Right lobe of liver (tissue), 6 donors: ENCODE measurements around the gene RBM8A. TPM values are rescaled to one million over a fixed set of nuclear protein-coding genes. Genes with fewer than 3 reads are reported as not detected.

Experiments used
- ATAC-seq, 4 donors: fragments of 200-7000 bp; cut with Tn5 transposase; one replicate each; pipeline ENCODE4 v1.9.1; 2020; ENCODE audit warnings: mild to moderate bottlenecking in 4 of 4, moderate library complexity in 4 of 4
- DNase-seq, 3 donors: peaks; one replicate each; pipeline ENCODE4 v3.0.0-alpha.2; 2020
- H3K27ac ChIP-seq, 3 donors: fragments of 200-600 bp; one replicate each; pipeline ENCODE4 v1.8.0; 2022
- H3K27me3 ChIP-seq, 2 donors: fragments of 200-600 bp; one replicate each; pipeline ENCODE4 v1.8.0; 2022
- H3K36me3 ChIP-seq, 4 donors: fragments of 200-600 bp; sonication (generic) in 1 of 4; one replicate each; pipeline versions ENCODE4 v1.5.1 to v1.8.0; 2017 to 2022; ENCODE audit warnings: control low read depth in 1 of 4
- H3K4me1 ChIP-seq, 4 donors: fragments of 200-600 bp; sonication (generic) in 1 of 4; one replicate each; pipeline versions ENCODE4 v1.5.1 to v1.8.0; 2017 to 2022; ENCODE audit warnings: control low read depth in 1 of 4
- H3K4me3 ChIP-seq, 3 donors: fragments of 200-600 bp; one replicate each; pipeline ENCODE4 v1.8.0; 2022
- H3K9me3 ChIP-seq, 4 donors: fragments of 200-600 bp; sonication (generic) in 1 of 4; one replicate each; pipeline versions ENCODE4 v1.5.1 to v1.8.0; 2017 to 2022; ENCODE audit warnings: control low read depth in 1 of 4
- CTCF ChIP-seq, 4 donors: fragments of 200-600 bp in 3 of 4; fragments of 450-650 bp in 1 of 4; IDR thresholded peaks; one replicate each; pipeline versions ENCODE4 v1.5.1 to v1.8.0; 2016 to 2022; ENCODE audit warnings: antibody characterized with exemption in 4 of 4, mild to moderate bottlenecking in 2 of 4
- POLR2A ChIP-seq: fragments of 450-650 bp; IDR thresholded peaks from one replicate; pipeline ENCODE4 v1.6.1; 2017; ENCODE audit warnings: antibody characterized with exemption, mild to moderate bottlenecking
- WGBS: methylation state at CpG from one replicate; pipeline ENCODE4 v1.1.6; 2018; ENCODE audit warnings: low coverage, low lambda C conversion rate; ENCODE audit not compliant: insufficient coverage; ENCODE audit errors: missing lambda C conversion rate; 5-methylcytosine and 5-hydroxymethylcytosine counted together
- intact Hi-C, 2 donors: fragments of 100-400 bp; cut with DNase I; formaldehyde crosslinking; loops; one replicate each; pipeline versions ENCODE4 v1.11.2 to v1.14.1; 2022
- total RNA-seq, 6 experiments: library from RNA; depleted of rRNA in 2 of 6; stranded (reverse); fragments of >200 nt in 2 of 6; fragmentation: NEBNext Ultra II Directional in 3 of 6; extraction: Animal tissue kit (Norgen Biotek cat#: 25700) in 3 of 6; gene quantifications; one replicate each; pipeline versions ENCODE4 v1.1.0 to v1.2.4, GENCODE V29; 2016 to 2023
- donor health status: DM: no; HTN: yes; CAD: no.
- donor health status: DM: no; HTN: no; CAD: no.
- donor health status: DM: no; HTN: no; CAD: no.
- donor health status: DM: no; HTN: yes; CAD: no.
- donor health status: DM: no; HTN: yes; CAD: no.

The RBM8A gene
- total RNA-seq, 6 experiments from 2014 or later: 41.1 to 68.4 (median 56.3) TPM

DNA sequence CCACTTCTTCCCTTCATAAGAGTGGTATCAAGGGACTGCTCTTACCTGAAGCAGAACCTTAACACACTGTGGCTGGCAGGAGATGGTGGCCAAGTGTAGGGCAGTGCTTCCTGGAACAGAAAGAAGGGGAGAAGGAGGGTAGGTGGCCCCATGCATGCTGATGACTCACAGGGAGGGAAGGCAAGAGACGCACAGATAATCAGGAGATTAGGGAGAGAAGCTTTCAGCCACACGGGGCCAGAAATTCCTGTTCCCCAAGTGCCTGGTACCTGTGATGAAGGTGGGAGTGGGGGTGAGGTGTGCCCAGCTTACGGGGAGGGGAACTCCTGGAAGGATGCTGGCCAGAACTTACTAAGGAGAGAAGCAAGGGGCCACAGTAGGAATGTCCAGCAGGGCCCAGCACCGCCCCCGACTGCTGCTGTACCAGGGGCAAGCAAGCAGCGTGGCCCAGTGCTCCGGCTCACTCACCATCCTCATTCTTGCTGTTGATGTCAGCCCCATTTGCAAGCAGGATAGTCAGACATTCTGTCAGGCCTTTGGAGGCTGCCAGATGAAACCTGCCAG lies 49.3 kb downstream of the RBM8A start:
- Histone ChIP-seq H3K9me3 (no peaks in the 10 kb centered on the region), H3K4me1 (peaks cover 0 to under 1% (median 0%) of the 10 kb centered on the region in 4 donors), H3K4me3 (no peak overlapping the region), H3K27ac (no peak overlapping the region), H3K27me3 (no peaks in the 10 kb centered on the region), H3K36me3 (no peaks in the 10 kb centered on the region)
- intact Hi-C loops: no loop called here
- 60% methylated on average over 1 of the region's 7 CpGs for WGBS
- no peak for ATAC-seq
- no peak for TF ChIP-seq POLR2A
- no peak for TF ChIP-seq CTCF (IDR thresholded peaks at IDR 0.05)
- no peak for DNase-seq

DNA sequence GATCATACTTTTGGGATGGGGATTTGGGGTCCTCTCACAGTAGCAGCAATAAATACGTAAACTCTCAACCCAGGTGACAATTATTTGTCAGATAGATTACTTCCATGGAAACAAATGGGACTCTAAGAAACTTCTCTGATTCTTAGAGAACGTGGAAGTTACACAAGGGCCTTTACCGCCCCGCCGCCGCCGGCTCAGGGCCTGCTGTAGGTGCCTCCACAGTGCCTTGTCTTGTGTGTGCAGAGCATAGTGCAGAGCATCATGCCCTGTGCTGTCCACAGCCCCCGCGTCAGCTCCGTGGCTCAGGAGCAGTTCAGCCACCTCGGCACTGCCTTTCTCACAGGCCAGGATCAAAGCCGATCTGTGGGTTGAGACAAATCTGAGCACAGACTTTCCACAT lies 52.6 kb downstream of the RBM8A start:
- Histone ChIP-seq H3K4me3 (no peak overlapping the region), H3K4me1 (peaks cover 0 to 16% (median 3%) of the 10 kb centered on the region in 4 donors), H3K27me3 (no peaks in the 10 kb centered on the region), H3K27ac (no peak overlapping the region), H3K36me3 (no peaks in the 10 kb centered on the region), H3K9me3 (no peaks in the 10 kb centered on the region)
- no peak for ATAC-seq
- intact Hi-C loops: no loop called here
- DNase-seq: no peak
- TF ChIP-seq CTCF (IDR thresholded peaks at IDR 0.05): no peak
- WGBS: 100% methylated on average over 2 of the region's 12 CpGs

GRCh38 chr1:145871994-145872924 lies 55.0 kb downstream of the RBM8A start:
- no peaks in the 10 kb centered on the region for H3K9me3 ChIP-seq
- peak overlapping the region; percentile 43 to 68 (median 55) for H3K4me3 ChIP-seq
- no peaks in the 10 kb centered on the region for H3K27me3 ChIP-seq
- H3K27ac ChIP-seq: peak overlapping the region in 2 of 3 donors; percentile 49 to 52
- DNase-seq: peak; percentile 74 to 86 (median 85)
- ATAC-seq: peak; percentile 91 to 93 (median 92)
- WGBS: 7% methylated on average over 26 of the region's 47 CpGs
- peaks cover 0 to 16% (median 3%) of the 10 kb centered on the region in 4 donors for H3K4me1 ChIP-seq
- intact Hi-C loops: no loop called here
- no peaks in the 10 kb centered on the region for H3K36me3 ChIP-seq
- TF ChIP-seq POLR2A (peak; percentile 44), CTCF (IDR thresholded peaks at IDR 0.05) (no peak)

Other genes starting within 250 kb of the RBM8A start
- gene PDZK1, start 220.1 kb downstream of the RBM8A start, total RNA-seq: 100 to 1,000 TPM in 2 of 6 experiments, 10 to 100 TPM in 4; 64.8 to 117 (median 79.2) TPM
- gene CD160, start 208.0 kb downstream of the RBM8A start, total RNA-seq: 1 to 10 TPM in 2 of 6 experiments, under 1 TPM in 2, not detected in 2; 0.19 to 1.5 (median 0.91) TPM
- 10 to 100 TPM in 2 of 6 experiments, 1 to 10 TPM in 4; 5.3 to 10.3 (median 8.0) TPM for gene RNF115, start 103.4 kb downstream of the RBM8A start, total RNA-seq
- 10 to 100 TPM in 3 of 6 experiments, 1 to 10 TPM in 3; 7.7 to 17.0 (median 11.2) TPM for gene POLR3C, start 103.3 kb downstream of the RBM8A start, total RNA-seq
- gene NUDT17, start 81.9 kb downstream of the RBM8A start, total RNA-seq: 1 to 10 TPM in 3 of 6 experiments, under 1 TPM in 3; 0.51 to 2.2 (median 1.0) TPM
- gene PIAS3, start 68.4 kb downstream of the RBM8A start, total RNA-seq: 1 to 10 TPM; 5.5 to 8.9 (median 6.7) TPM
- gene ANKRD35, start 41.6 kb downstream of the RBM8A start, total RNA-seq: 1 to 10 TPM; 1.1 to 2.5 (median 1.6) TPM
- gene ITGA10, start 17.4 kb downstream of the RBM8A start, total RNA-seq: 1 to 10 TPM in 3 of 6 experiments, under 1 TPM in 3; 0.50 to 2.3 (median 0.85) TPM
- 10 to 100 TPM; 12.3 to 23.0 (median 15.2) TPM for gene PEX11B, start 8.8 kb downstream of the RBM8A start, total RNA-seq
- gene LIX1L, start 30.5 kb upstream of the RBM8A start, total RNA-seq: 10 to 100 TPM; 10.6 to 11.9 (median 11.0) TPM
- gene ANKRD34A, start 37.1 kb upstream of the RBM8A start, total RNA-seq: under 1 TPM in 5 of 6 experiments, not detected in 1; 0.14 to 0.88 (median 0.22) TPM
- 10 to 100 TPM in 4 of 6 experiments, 1 to 10 TPM in 2; 8.4 to 14.3 (median 11.9) TPM for gene POLR3GL, start 37.2 kb upstream of the RBM8A start, total RNA-seq
- 100 to 1,000 TPM in 3 of 6 experiments, 10 to 100 TPM in 3; 56.3 to 398 (median 134) TPM for gene TXNIP, start 69.1 kb upstream of the RBM8A start, total RNA-seq
- 100 to 1,000 TPM in 4 of 6 experiments, 10 to 100 TPM in 2; 53.0 to 215 (median 109) TPM for gene HJV, start 94.3 kb upstream of the RBM8A start, total RNA-seq
- gene NBPF10, start 217.3 kb upstream of the RBM8A start, total RNA-seq: 1 to 10 TPM in 4 of 6 experiments, under 1 TPM in 2; 0.56 to 2.1 (median 1.4) TPM